Activated T-cell treated with anti-CD3 and anti-CD28 coated beads, Interleukin-2, amount 50 U/mL, for 72 hours (primary cell): Measurements from ENCODE around the gene USP20. TPM values are rescaled to one million over a fixed set of nuclear protein-coding genes. Genes with fewer than 3 reads are reported as not detected.

Experiments used
- ATAC-seq, 2 donors: fragments of 150-1000 bp; cut with Tn5 transposase; replicated peaks in 1 of 2; 2 replicates each; pipeline ENCODE4 v1.10.0; 2021; ENCODE audit warnings: moderate library complexity in 2 of 2, mild to moderate bottlenecking in 1 of 2
- DNase-seq, 2 donors: peaks; one replicate each; pipeline ENCODE4 v3.0.0; 2021 to 2022; ENCODE audit warnings: mixed read lengths in 1 of 2
- H3K27ac Mint-ChIP-seq: one replicate; pipeline ENCODE4 v1.8.0; 2022; ENCODE audit warnings: mild to moderate bottlenecking, moderate library complexity, mixed read lengths
- H3K27me3 Mint-ChIP-seq: one replicate; pipeline ENCODE4 v1.8.0; 2022; ENCODE audit warnings: low read depth, mixed read lengths
- H3K36me3 Mint-ChIP-seq, 2 donors: one replicate each; pipeline ENCODE4 v1.8.0; 2022; ENCODE audit warnings: mixed read lengths in 2 of 2, mild to moderate bottlenecking in 1 of 2; ENCODE audit not compliant: insufficient read depth in 2 of 2
- H3K4me1 Mint-ChIP-seq: one replicate; pipeline ENCODE4 v1.8.0; 2022; ENCODE audit warnings: low read depth, mixed read lengths
- H3K4me3 Mint-ChIP-seq, 2 donors: one replicate each; pipeline ENCODE4 v1.8.0; 2022; ENCODE audit warnings: mild to moderate bottlenecking in 2 of 2, mixed read lengths in 2 of 2, moderate library complexity in 2 of 2
- H3K9me3 Mint-ChIP-seq, 2 donors: one replicate each; pipeline ENCODE4 v1.8.0; 2022; ENCODE audit warnings: mixed read lengths in 2 of 2
- total RNA-seq, 2 donors: library from RNA; stranded (reverse); gene quantifications; one replicate each; pipeline ENCODE4 v1.2.3, GENCODE V29; 2022

Gene USP20
- total RNA-seq, 2 donors from 2014 or later, result 74.4 to 77.9 TPM

- Mint-ChIP-seq H3K27me3 (no peaks in the 10 kb centered on the region), H3K4me1 (peaks cover 9% of the 10 kb centered on the region), H3K27ac (no peak overlapping the region), H3K4me3 (no peak overlapping the region), H3K36me3 (peaks cover 5 to 22% of the 10 kb centered on the region in 2 donors), H3K9me3 (no peaks in the 10 kb centered on the region)
- no peak for ATAC-seq
- DNase-seq, result no peak
Measured at GRCh38 chr9:129828969-129829368, 6.3 kb upstream of the USP20 start.

DNA sequence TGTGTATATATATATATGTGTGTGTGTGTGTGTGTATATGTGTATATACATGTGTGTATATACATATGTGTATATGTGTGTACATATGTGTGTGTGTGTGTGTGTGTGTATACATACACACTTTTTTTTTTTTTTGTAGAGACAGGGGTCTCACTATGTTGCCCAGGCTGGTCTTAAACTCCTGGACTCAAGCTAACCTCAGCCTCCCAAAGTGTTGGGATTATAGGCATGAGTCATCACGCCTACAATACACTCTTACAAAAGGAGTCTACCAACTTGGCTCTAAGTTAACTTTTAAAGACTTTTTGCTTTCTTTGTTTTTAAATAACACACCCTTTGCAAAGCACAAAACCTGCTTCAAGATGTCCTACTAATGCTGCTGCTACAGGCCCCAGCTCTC, 2.3 kb upstream of the USP20 start:
- Mint-ChIP-seq H3K4me1 (peaks cover 36% of the 10 kb centered on the region), H3K27ac (peak overlapping the region; percentile 11), H3K4me3 (peak overlapping the region; percentile 93 to 96), H3K27me3 (no peaks in the 10 kb centered on the region), H3K36me3 (peaks cover 11 to 25% of the 10 kb centered on the region in 2 donors), H3K9me3 (no peaks in the 10 kb centered on the region)
- no peak for DNase-seq
- ATAC-seq, result no peak

DNA sequence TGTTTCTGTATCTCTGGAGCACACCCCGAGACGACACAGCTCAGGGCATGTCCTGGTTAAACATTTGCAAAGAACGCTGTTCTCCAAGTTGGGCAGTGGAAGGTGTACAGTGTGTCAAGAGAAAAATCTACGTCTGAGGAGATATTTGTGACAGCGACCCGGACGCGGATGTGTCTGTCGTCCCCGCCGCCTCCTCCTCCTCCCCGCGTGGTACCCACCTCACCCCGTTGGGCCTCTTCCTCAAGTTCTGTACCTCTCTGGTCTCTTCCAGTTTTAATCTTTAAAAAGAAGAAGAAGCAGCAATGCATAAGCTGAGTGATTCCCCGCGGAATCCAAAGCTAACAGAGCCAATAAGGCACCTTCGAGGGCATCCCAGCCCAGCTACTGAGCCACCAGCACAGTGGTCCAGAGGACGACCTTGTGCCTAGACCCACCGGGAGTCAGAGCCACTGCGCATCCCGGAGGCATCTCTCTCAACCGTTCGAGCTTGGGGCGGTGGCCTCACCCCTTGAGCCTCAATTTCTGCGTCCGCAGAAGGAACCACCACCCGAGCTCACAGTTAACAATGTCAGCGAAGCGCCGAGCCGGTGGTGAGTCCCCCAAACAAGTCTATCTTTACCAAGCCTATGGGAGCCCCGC, 650 bp upstream of the USP20 start:
- DNase-seq (peak; percentile 35), ATAC-seq (no peak)
- Mint-ChIP-seq H3K4me3 (peak overlapping the region; percentile 93 to 96), H3K4me1 (peaks cover 52% of the 10 kb centered on the region), H3K27me3 (no peaks in the 10 kb centered on the region), H3K36me3 (peaks cover 11 to 22% of the 10 kb centered on the region in 2 donors), H3K27ac (peak overlapping the region; percentile 89), H3K9me3 (no peaks in the 10 kb centered on the region)

DNA sequence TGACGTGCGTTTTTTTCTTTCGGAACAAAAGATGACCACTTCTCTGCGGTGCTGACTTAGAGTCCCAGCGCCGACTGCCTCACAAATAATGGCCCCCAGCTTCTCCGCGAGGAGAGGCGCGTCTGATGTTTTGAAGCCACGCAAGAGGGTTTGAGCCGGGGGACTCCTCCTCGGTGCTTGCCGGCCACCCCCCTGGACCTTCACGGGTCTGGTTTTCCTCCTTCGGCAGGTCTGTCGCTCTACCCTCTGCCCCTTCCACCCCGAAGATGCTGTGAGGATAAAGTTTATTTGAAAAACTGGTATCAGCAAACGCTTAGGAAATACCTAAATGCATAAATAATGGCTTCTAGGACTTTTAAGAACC, 584 bp downstream of the USP20 start:
- H3K36me3 Mint-ChIP-seq, result peaks cover 11 to 20% of the 10 kb centered on the region in 2 donors
- no peaks in the 10 kb centered on the region for H3K27me3 Mint-ChIP-seq
- H3K4me1 Mint-ChIP-seq, result peaks cover 65% of the 10 kb centered on the region
- peak overlapping the region; percentile 96 for H3K4me3 Mint-ChIP-seq
- ATAC-seq (peak; percentile 5 to 6), DNase-seq (no peak)
- H3K9me3 Mint-ChIP-seq, result no peaks in the 10 kb centered on the region
- H3K27ac Mint-ChIP-seq, result peak overlapping the region; percentile 97

DNA sequence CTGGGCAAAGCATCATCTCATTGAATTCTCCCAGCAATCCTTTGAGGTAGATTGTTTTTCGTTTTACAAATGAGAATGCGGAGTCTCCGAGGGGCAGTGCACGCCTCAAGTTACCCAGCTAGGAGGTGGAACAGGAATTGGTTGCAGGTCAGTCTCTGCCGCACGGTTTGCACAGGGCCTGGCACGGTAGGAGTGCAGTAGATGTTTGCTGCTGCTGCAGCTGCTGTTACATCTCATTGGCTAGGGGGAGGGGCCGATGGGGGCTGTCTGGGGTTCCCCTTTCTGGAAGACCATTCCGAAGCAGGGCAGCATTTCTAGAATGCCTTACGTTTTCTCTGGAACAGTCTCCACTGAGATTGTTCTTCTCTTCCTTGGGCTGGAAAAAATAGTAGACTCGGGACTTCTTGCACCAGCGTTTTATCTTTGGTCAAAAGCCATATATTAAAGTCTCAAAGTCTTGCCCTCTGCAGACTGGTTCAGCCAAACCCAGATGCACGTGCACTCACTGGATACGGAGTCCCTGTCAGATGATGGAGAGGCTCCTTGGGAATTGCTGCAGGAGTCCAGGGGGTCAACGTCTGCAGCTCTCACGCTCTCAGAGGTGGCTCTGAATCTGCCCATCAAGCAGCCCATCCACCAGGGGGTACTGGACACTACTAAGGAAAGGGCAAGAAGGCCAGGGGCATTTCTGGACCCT, 1.2 kb downstream of the USP20 start:
- H3K4me3 Mint-ChIP-seq, result peak overlapping the region; percentile 96
- no peaks in the 10 kb centered on the region for H3K9me3 Mint-ChIP-seq
- H3K27ac Mint-ChIP-seq, result peak overlapping the region; percentile 97
- DNase-seq (peak; percentile 48 to 55), ATAC-seq (no peak)
- H3K27me3 Mint-ChIP-seq, result no peaks in the 10 kb centered on the region
- H3K36me3 Mint-ChIP-seq, result peaks cover 11 to 16% of the 10 kb centered on the region in 2 donors
- H3K4me1 Mint-ChIP-seq, result peaks cover 70% of the 10 kb centered on the region

DNA sequence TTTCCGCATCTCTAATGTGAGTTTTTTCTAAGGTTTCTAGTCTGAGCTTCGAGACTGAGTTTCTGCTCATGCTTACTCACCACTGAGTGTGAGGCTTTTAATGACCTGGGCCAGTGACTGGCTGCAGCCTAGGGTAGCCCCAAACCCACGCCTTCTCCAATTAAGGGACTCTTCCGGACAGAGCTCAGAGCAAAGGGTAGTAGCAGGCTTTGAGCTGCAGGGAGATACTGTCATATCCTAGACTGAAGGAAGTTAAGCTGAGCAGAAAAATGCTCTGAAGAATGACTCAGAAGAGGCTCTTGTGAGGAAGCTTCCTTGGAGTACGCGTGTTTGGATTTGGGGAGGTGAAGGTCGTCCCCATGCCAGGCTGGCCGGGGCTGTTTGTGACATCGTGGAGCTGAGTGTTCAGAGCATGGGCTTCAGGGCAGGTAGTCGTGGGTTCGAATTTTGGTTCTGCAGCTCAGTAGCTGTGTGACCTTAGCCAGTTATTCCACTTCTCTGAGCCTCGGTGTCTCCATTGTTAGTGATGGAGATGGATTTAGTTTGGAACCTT, 3.5 kb downstream of the USP20 start:
- peak; percentile 47 to 53 for DNase-seq
- ATAC-seq, result peak; percentile 47 to 51
- Mint-ChIP-seq H3K27me3 (no peaks in the 10 kb centered on the region), H3K36me3 (peaks cover 7 to 8% of the 10 kb centered on the region in 2 donors), H3K4me3 (peak overlapping the region; percentile 82 to 85), H3K9me3 (no peaks in the 10 kb centered on the region), H3K4me1 (peaks cover 63% of the 10 kb centered on the region), H3K27ac (peak overlapping the region; percentile 83)

GRCh38 chr9:129839324-129840023, 4.2 kb downstream of the USP20 start:
- H3K4me3 Mint-ChIP-seq, result peak overlapping the region; percentile 82 to 85
- peak overlapping the region; percentile 83 for H3K27ac Mint-ChIP-seq
- no peaks in the 10 kb centered on the region for H3K27me3 Mint-ChIP-seq
- no peak for DNase-seq
- H3K36me3 Mint-ChIP-seq, result peaks cover 7 to 8% of the 10 kb centered on the region in 2 donors
- ATAC-seq, result no peak
- H3K4me1 Mint-ChIP-seq, result peaks cover 56% of the 10 kb centered on the region
- no peaks in the 10 kb centered on the region for H3K9me3 Mint-ChIP-seq

GRCh38 chr9:129840034-129840433, 4.8 kb downstream of the USP20 start:
- Mint-ChIP-seq H3K27me3 (no peaks in the 10 kb centered on the region), H3K27ac (peak overlapping the region; percentile 50), H3K4me1 (peaks cover 55% of the 10 kb centered on the region), H3K4me3 (peak overlapping the region; percentile 82 to 85), H3K9me3 (no peaks in the 10 kb centered on the region), H3K36me3 (peaks cover 5 to 7% of the 10 kb centered on the region in 2 donors)
- DNase-seq (no peak), ATAC-seq (no peak)

DNA sequence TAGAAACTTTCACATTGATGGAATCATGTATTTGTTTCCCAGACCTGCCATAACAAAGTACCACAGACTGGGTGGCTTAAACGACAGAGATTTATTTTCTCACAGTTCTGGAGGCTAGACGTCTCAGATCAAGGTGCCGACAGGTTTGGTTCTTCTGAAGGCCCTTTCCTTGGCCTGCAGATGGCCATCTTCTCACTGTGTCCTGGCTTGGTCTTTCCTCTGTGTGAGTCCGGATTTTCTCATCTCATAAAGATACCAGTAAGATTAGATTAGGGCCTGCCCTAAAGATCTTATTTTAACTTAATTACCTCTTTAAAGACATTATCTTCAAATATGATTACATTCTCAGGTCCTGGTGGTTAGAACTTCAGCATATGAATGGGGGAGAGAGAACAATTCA, 5.8 kb downstream of the USP20 start:
- DNase-seq (no peak), ATAC-seq (no peak)
- Mint-ChIP-seq H3K9me3 (no peaks in the 10 kb centered on the region), H3K4me1 (peaks cover 60% of the 10 kb centered on the region), H3K36me3 (peaks cover 4 to 7% of the 10 kb centered on the region in 2 donors), H3K27ac (peak overlapping the region; percentile 76), H3K4me3 (peak overlapping the region; percentile 24 to 34), H3K27me3 (no peaks in the 10 kb centered on the region)

DNA sequence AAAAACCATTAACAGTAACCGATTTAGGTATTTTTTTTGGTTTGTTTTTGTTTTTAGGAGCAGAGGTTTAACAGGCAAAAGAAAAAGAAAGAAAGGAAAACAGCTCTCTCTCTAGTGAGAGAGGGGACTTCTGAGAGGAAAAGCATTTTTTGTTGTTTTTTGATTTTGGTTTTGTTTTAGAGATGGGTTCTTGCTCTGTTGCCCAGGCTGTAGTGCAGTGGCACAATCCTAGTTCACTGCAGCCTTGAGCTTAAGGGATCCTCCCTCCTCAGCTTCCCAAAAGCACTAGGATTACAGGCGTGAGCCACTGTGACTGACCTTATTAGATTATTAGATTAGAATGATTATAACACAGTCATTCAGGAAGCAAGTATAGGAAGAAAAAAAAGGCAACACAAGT, 10.1 kb downstream of the USP20 start:
- Mint-ChIP-seq H3K36me3 (peaks cover 0 to 6% of the 10 kb centered on the region in 2 donors), H3K27me3 (no peaks in the 10 kb centered on the region), H3K9me3 (no peaks in the 10 kb centered on the region), H3K27ac (peak overlapping the region; percentile 92), H3K4me1 (peaks cover 27% of the 10 kb centered on the region), H3K4me3 (peak overlapping the region in 1 of 2 donors; percentile 41)
- DNase-seq (no peak), ATAC-seq (no peak)

- Mint-ChIP-seq H3K4me3 (no peak overlapping the region), H3K27me3 (no peaks in the 10 kb centered on the region), H3K27ac (no peak overlapping the region), H3K4me1 (peaks cover 26% of the 10 kb centered on the region), H3K9me3 (no peaks in the 10 kb centered on the region), H3K36me3 (peaks cover 8 to 15% of the 10 kb centered on the region in 2 donors)
- DNase-seq, result no peak
- no peak for ATAC-seq
Measured at GRCh38 chr9:129848712-129849441, 13.6 kb downstream of the USP20 start.

DNA sequence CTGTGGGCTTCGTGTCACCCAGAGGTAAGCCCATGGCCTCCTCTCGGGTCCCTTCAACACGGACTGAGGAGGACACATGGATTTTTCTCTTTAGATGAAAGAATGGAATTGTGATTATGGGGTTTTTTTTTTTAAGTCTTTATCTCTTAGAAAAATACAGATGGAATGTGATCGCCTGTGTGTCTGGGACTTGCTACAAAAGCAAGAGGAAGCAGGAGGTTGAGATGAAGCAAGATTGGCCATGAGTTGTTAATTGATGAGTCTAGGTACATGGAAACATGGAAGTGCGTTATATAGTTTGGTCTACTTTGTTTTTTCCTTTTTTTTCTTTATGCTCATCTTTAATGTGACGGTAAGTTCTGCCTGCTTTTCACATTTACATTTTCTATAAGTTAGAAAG, 14.6 kb downstream of the USP20 start:
- H3K27ac Mint-ChIP-seq, result no peak overlapping the region

More for the DNA sequence above, 14.6 kb downstream of the USP20 start:
- no peak overlapping the region for H3K4me3 Mint-ChIP-seq
- peaks cover 36% of the 10 kb centered on the region for H3K4me1 Mint-ChIP-seq
- no peaks in the 10 kb centered on the region for H3K9me3 Mint-ChIP-seq
- DNase-seq, result no peak
- no peaks in the 10 kb centered on the region for H3K27me3 Mint-ChIP-seq
- no peak for ATAC-seq
- H3K36me3 Mint-ChIP-seq, result peaks cover 14 to 23% of the 10 kb centered on the region in 2 donors
